Stimulated activated CD4-positive, alpha-beta T cell treated with anti-CD3 and anti-CD28 coated beads, Interleukin-1b, Interleukin-23, amount 100 ng/mL, for 1 hour (primary cell): ENCODE results near the gene NOD1.
"Not testable (repeated sequence)": the region's sequence is repeated elsewhere in the genome, so short reads cannot be mapped to it uniquely, and the experiment has no call there.

Source experiments
- DNase-seq, 2 donors: peaks; one replicate each; pipeline ENCODE4 v3.0.0-alpha.2; 2020; ENCODE audit warnings: low read depth in 2 of 2

Gene NOD1

DNA sequence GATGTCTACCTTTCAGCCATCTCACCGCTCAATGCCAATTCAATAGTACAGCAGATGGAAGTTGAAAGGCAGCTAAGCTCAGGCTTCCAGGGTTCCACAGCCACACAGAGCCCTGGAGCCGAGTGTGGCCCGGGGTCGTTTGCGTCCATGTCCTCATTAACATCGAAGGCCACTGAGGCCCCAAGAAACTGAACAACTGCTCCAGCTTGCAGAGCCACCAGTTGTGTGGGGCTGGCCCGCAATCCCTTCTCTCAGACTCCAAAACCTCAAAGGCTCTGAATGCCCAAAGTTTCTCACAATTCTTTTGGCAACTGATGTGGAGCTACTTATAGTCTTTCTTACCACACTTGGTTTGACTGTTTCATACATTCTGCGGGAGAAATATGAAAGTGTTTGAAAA is 31.1 kb downstream of the NOD1 start:
- no peak for DNase-seq

DNA sequence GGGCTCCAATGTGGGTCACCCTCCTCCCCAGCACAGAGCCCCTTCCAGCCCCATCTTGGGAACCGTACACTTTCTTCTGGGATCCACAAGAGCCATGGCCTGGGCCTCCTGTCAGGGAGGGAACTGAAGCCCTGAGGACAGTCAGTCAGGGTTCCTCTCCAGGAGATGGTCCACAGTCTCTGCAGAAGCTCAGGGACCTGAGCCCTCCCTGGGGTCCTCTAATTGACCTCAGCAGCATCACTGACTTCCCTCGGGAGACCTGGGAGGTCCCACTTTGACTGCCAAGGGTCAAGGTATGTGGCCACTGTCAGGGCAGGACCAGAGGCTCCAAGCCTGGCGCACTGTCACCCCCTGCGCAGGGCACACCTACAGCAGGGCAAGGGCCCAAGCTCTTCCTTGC is 32.3 kb downstream of the NOD1 start:
- no peak for DNase-seq

GRCh38 chr7:30445770-30446169 is 32.8 kb downstream of the NOD1 start:
- peak; percentile 20 to 23 for DNase-seq

DNA sequence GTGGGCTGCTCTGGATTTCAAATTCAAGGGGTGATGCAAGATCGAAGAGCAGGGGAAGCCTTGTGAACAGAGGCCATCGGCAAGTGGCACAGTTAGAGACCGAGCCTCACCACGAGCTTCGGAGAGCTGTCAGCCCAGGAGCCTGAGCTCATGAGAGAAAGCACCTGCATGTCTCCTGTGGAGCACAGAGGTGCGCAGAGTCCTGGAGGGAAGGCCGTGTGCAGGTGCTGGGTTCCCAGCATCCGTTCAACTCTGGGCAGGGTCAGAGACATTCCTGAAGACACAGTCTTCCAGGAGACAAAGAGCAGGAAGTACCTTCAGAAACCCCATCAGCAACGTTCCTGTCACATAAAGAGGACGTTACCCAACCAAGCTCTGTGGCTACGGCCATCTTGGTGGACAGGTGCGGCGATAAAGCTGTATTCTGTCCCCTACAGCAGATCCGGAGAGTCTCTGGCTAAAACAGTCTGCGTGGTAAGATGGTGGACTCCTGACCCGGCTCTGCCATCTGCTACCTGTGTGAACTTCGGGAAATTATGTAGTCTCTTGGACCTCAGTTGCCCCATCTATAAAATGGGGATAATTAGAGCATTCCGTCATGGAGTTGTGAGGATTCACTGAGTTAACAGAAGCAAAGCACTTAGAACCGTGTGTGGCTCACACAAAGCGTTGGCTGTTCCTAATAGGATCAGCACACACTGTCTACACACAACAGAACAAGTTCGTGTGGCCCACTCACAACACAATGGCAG is 40.6 kb downstream of the NOD1 start:
- DNase-seq = no peak

DNA sequence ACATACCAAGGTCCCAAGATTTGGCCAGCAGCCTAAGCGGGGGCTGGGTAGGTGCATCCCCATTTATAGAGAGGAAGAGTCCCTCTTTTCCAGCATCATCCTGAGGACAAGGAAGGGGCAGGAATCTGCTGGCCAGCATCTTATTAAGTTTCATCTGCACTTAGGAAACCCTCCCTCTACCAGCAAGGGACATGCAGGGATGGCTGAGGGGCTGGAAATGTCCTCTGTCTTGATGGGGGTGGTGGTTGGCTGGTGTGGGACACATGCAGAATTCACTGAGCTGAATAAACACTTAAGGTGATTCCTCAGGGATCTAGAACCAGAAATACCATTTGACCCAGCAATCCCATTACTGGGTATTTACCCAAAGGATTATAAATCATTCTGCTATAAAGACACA is 42.1 kb downstream of the NOD1 start:
- DNase-seq = no peak

DNA sequence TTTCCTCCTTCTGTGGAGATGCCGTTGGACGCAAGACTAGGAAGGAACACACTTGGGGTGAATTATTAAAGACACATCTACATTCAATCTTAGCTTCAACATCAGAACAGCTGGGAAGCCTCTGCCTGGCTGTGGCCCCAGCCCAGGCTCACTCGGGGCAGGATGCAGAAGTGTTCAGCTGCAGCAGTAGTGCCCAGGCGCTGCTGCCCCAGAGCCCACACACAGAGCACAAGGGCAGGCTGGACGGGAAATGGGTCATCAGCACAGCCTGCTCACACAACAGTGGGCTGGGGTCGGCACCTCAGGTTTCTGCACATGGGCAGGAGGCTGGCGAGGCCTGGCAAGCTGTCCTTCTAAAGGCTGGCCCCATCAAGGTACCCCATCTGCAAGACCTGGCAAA is 42.5 kb downstream of the NOD1 start:
- no peak for DNase-seq

DNA sequence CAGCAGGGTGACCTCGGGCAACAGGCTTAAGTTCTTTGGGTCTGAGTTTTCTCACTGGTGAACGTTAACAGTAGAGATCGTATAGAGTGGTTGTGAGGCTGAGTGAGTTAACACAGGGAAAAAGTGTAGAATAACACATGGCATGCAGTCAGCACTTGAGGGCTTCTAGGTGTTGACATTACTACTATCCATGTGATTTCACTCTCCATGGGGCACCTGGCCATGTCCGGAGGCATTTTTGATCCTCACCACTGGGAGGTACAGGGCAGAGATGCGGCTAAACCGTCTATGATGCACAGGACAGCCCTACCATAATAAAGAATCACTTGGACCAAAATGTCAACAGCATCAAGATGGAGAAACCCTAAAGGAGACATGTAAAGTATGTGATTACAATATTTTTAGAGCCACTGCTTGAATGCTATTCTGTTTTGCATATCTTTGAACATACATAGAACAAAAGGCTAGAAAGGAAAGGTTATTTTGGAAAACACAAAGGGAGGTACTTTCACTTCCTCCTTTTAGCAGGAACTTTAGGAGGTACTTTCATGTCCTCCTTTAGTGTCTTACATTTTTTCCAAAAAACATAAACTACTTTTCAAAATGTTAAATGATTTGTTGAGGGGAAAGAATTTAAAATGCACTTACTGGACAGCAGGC is 44.3 kb downstream of the NOD1 start:
- DNase-seq = no peak

DNA sequence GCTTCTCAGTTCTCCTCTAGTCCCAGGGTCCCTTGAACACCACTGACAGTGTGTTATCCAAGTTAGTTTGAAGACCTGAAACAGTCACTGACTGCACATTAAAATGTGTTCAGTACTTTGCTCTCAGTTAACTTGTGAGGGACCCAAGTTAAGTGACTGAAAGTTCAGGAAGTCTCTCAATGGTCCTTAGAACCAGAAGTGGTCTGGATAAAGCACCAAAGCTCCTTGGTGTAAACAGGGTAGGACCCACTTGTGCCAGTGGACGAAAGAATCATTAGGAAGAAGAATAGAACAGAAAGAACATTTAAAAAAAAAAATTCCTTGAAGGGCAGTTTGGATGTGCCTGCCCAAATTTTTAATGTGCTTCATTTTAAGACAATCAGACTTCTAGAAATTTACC is 45.1 kb downstream of the NOD1 start:
- DNase-seq = no peak

GRCh38 chr7:30433082-30433481 is 45.5 kb downstream of the NOD1 start:
- DNase-seq = no peak

DNA sequence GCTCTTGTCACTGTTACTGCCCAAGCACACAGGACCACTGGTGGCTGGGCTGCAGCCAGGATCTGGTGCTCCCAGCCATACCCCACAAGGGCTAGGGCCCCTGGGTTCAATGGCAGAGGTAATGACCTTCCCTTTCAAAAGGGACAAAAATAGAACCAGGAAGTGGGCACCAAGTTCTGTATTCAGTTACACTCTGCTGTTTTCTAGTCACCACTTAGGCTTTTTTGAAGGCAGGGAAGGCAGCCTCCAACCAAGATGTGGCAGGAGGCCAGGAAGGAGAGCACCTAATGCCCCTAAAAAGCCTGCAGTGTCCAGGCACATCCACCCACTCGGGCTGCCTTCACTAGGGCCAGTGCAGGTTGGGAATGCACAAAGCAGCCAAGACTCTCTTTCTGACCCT is 47.8 kb downstream of the NOD1 start:
- no peak for DNase-seq

GRCh38 chr7:30430276-30430675 is 48.3 kb downstream of the NOD1 start:
- DNase-seq = no peak

DNA sequence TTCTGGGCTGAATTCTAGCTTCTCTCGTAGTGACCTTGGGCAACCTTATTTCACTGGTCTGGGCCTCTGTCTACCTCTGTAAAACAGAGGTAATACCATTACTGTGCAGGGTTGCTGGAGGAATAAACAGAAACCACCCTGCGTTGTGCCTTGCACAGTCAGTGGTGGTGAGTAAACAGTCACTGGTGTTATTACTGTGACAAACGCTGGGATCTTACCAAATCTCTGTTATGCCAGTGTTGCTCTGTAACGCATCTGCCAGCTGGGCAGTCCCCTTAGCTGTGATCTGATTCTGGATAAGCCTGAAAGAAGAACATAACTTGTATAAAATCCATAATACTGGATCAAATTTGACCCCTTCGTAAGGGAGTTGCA is 49.4 kb downstream of the NOD1 start:
- no peak for DNase-seq

GRCh38 chr7:30428246-30429155 is 50.1 kb downstream of the NOD1 start:
- no peak for DNase-seq

- DNase-seq = no peak
These were observed 51.1 kb downstream of the NOD1 start for GRCh38 chr7:30427296-30428070.

GRCh38 chr7:30424506-30424905 is 54.1 kb downstream of the NOD1 start:
- no peak for DNase-seq

DNA sequence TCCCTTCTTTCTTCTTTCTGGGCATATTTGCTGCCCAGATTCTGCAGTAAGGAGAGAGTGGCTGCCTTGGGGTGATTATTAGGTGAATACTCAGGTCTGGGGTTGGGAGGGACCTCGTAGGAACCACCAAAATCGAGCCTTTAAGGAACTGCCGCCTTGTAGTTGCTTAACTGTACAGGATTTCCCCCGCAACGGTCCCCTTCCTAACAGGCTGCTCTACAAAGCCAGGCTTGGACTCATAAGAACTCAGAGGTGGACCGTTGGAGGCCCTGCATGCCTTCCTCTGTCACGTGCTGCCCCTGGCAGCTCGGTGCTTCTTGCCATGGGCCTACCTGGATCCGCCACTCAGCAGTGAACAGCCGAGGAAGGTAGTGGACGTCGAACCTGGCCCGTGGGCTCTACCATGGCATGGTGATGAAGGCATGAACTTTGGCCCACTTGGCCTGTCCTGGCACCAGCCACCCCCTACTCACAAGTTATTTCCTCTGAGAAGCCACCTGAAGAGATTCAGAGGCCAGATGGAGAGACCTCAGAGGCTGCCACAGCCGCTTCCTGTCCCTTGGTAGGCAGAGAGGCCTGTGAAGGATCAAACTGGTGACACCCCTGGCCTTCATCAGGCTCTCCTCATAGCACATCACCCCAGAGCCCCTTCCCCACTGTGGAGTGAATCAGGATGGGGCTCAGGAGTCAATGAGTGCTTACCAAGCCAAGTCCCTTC is 54.6 kb downstream of the NOD1 start:
- no peak for DNase-seq

DNA sequence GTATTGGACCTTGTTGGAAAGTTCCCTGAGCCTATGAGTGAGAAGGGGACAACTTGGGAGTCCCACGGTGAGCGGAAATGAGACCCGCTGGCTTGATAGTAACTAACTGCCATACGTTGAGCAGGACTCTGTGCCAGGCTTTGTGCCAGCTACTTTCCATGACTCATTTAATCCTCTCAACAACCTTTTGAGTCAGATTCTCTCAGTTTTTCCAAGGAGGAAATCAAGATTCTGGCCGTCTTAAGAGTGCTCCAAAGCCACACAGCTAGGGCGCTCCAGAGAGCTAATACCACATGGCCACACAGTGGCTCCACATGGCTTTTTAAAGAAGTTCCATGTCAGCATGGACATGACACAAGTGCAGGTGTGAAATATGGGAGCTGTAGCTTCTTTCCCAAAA is 55.7 kb downstream of the NOD1 start:
- no peak for DNase-seq

- no peak for DNase-seq
These were observed 56.9 kb downstream of the NOD1 start for GRCh38 chr7:30421647-30422196.

GRCh38 chr7:30420662-30421061 is 57.9 kb downstream of the NOD1 start:
- no peak for DNase-seq

DNA sequence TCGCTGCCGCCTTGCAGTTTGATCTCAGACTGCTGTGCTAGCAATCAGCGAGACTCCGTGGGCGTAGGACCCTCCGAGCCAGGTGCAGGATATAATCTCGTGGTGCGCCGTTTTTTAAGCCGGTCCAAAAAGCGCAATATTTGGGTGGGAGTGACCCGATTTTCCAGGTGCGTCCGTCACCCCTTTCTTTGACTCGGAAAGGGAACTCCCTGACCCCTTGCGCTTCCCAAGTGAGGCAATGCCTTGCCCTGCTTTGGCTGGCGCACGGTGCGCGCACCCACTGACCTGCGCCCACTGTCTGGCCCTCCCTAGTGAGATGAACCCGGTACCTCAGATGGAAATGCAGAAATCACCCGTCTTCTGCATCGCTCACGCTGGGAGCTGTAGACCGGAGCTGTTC is 58.5 kb downstream of the NOD1 start:
- not testable (repeated sequence) for DNase-seq

- DNase-seq = no peak
These were observed 64.7 kb downstream of the NOD1 start for GRCh38 chr7:30413864-30414263.
